ENCODE results near the gene CTNNA3.

The CTNNA3 gene

GRCh38 chr10:66881814-66882213, 814.2 kb downstream of the CTNNA3 start:
- DNase-seq: no peak

- DNase-seq: no peak
These were observed 815.2 kb downstream of the CTNNA3 start for GRCh38 chr10:66880826-66881225.

GRCh38 chr10:66880292-66880691, 815.7 kb downstream of the CTNNA3 start:
- no peak for DNase-seq

GRCh38 chr10:66877361-66877760, 818.6 kb downstream of the CTNNA3 start:
- DNase-seq: no peak

- DNase-seq: no peak
These were observed 826.4 kb downstream of the CTNNA3 start for GRCh38 chr10:66869635-66870034.

- no peak for DNase-seq
These were observed 833.2 kb downstream of the CTNNA3 start for GRCh38 chr10:66862687-66863258.

- no peak for DNase-seq
These were observed 835.5 kb downstream of the CTNNA3 start for GRCh38 chr10:66860376-66860945.

GRCh38 chr10:66852811-66853210, 843.2 kb downstream of the CTNNA3 start:
- no peak for DNase-seq

- no peak for DNase-seq
These were observed 847.1 kb downstream of the CTNNA3 start for GRCh38 chr10:66848856-66849255.

- DNase-seq: no peak
These were observed 851.6 kb downstream of the CTNNA3 start for GRCh38 chr10:66844176-66844942.

GRCh38 chr10:66843396-66843795, 852.6 kb downstream of the CTNNA3 start:
- DNase-seq: no peak

- no peak for DNase-seq
These were observed 853.1 kb downstream of the CTNNA3 start for GRCh38 chr10:66842867-66843266.

GRCh38 chr10:66842371-66842770, 853.6 kb downstream of the CTNNA3 start:
- no peak for DNase-seq

- no peak for DNase-seq
These were observed 857.3 kb downstream of the CTNNA3 start for GRCh38 chr10:66838656-66839055.

GRCh38 chr10:66837990-66838389, 858.0 kb downstream of the CTNNA3 start:
- DNase-seq: no peak

- DNase-seq: no peak
These were observed 858.7 kb downstream of the CTNNA3 start for GRCh38 chr10:66837335-66837734.

GRCh38 chr10:66836771-66837170, 859.2 kb downstream of the CTNNA3 start:
- no peak for DNase-seq

GRCh38 chr10:66836057-66836456, 859.9 kb downstream of the CTNNA3 start:
- no peak for DNase-seq

- DNase-seq: no peak
These were observed 860.6 kb downstream of the CTNNA3 start for GRCh38 chr10:66835400-66835799.

GRCh38 chr10:66834802-66835201, 861.2 kb downstream of the CTNNA3 start:
- DNase-seq: no peak

GRCh38 chr10:66833861-66834260, 862.1 kb downstream of the CTNNA3 start:
- no peak for DNase-seq

- no peak for DNase-seq
These were observed 863.1 kb downstream of the CTNNA3 start for GRCh38 chr10:66832781-66833422.
